ENCODE measurements around the gene GYG1.

- TF ChIP-seq MYC (IDR thresholded peaks at IDR 0.05; ENCODE audit: low read depth, low read length), result no peak
- no peak for TF ChIP-seq MAX (IDR thresholded peaks at IDR 0.05; ENCODE audit: low read depth, low read length)
- TF ChIP-seq CTCF (IDR thresholded peaks at IDR 0.05; ENCODE audit: low read depth, low read length), result no peak
Measured at GRCh38 chr3:149004622-149005021, 13.3 kb downstream of the GYG1 start.

All from NB4 (cell line).